K562 (cell line): ENCODE data around the gene ZNF487. TPM values are rescaled to one million over a fixed set of nuclear protein-coding genes. Genes with fewer than 3 reads are reported as not detected.

Source experiments
- ARNT ChIP-seq, 2 experiments: fragments of 450-650 bp; IDR thresholded peaks; 2 replicates each; pipeline ENCODE4 v1.6.1; 2016; ENCODE audit warnings: mild to moderate bottlenecking in 1 of 2
- CEBPG ChIP-seq, 3 experiments: fragments of 200-800 bp in 1 of 3; sonication (Bioruptor generic) in 1 of 3; sonication (generic) in 1 of 3; formaldehyde crosslinking in 1 of 3; IDR thresholded peaks in 2 of 3; conservative IDR thresholded peaks in 1 of 3; 2 replicates each; pipeline versions ENCODE4 v1.6.1 to v1.8.0; 2016 to 2022; ENCODE audit warnings: missing compliant biosample characterization in 2 of 3, missing genetic modification characterization in 2 of 3, mild to moderate bottlenecking in 1 of 3, missing genetic modification reagents in 1 of 3
- GATAD2A ChIP-seq: fragments of 450-650 bp; IDR thresholded peaks from 2 replicates; pipeline ENCODE4 v1.6.1; 2017
- HDAC3 ChIP-seq: fragments of 450-650 bp; IDR thresholded peaks from 2 replicates; pipeline ENCODE4 v1.6.1; 2018; ENCODE audit warnings: borderline replicate concordance, mild to moderate bottlenecking, moderate library complexity; ENCODE audit not compliant: partially characterized antibody
- KAT8 ChIP-seq: fragments of 450-650 bp; IDR thresholded peaks from 2 replicates; pipeline ENCODE4 v1.6.1; 2016; ENCODE audit warnings: low read depth, mild to moderate bottlenecking
- NELFE ChIP-seq: IDR thresholded peaks from 2 replicates; pipeline ENCODE4 v1.6.1; 2011; ENCODE audit warnings: mild to moderate bottlenecking; ENCODE audit not compliant: insufficient read depth, insufficient read length
- POLR2B ChIP-seq: fragments of 450-650 bp; IDR thresholded peaks from 2 replicates; pipeline ENCODE4 v1.6.1; 2018; ENCODE audit warnings: low read depth; ENCODE audit not compliant: partially characterized antibody
- PYGO2 ChIP-seq: fragments of 450-650 bp; IDR thresholded peaks from 2 replicates; pipeline ENCODE4 v1.6.1; 2016; ENCODE audit warnings: mild to moderate bottlenecking, missing genetic modification characterization, moderate library complexity, missing compliant biosample characterization
- SIN3A ChIP-seq, 2 experiments: fragments of 150-350 bp in 1 of 2; IDR thresholded peaks; 2 replicates each; pipeline ENCODE4 v1.6.1; 2011 to 2016; ENCODE audit warnings: borderline replicate concordance in 2 of 2, low read depth in 2 of 2, low read length in 2 of 2, mild to moderate bottlenecking in 2 of 2, moderate library complexity in 2 of 2; ENCODE audit not compliant: control insufficient read depth in 1 of 2
- SNIP1 ChIP-seq: fragments of 450-650 bp; IDR thresholded peaks from 2 replicates; pipeline ENCODE4 v1.7.1; 2017; ENCODE audit warnings: low read depth, mild to moderate bottlenecking
- SREBF1 ChIP-seq: fragments of 150-350 bp; IDR thresholded peaks from 2 replicates; pipeline ENCODE4 v1.6.1; 2014; ENCODE audit warnings: antibody characterized with exemption, low read depth, low read length, borderline replicate concordance
- TRIM24 ChIP-seq, 2 experiments: fragments of 450-650 bp; IDR thresholded peaks; 2 replicates each; pipeline ENCODE4 v1.6.1; 2016
- ZBTB7A ChIP-seq: IDR thresholded peaks from 2 replicates; pipeline ENCODE4 v1.6.1; 2011; ENCODE audit warnings: low read depth, mild to moderate bottlenecking, low read length, moderate library complexity, borderline replicate concordance; ENCODE audit not compliant: control insufficient read depth
- ZNF184 ChIP-seq: sonication (generic); formaldehyde crosslinking; IDR thresholded peaks from 2 replicates; pipeline ENCODE4 v1.5.0; 2020; ENCODE audit warnings: missing genetic modification reagents
- ZNF507 ChIP-seq: conservative IDR thresholded peaks from 2 replicates; pipeline ENCODE4 v1.6.1; 2017; ENCODE audit warnings: missing genetic modification characterization, missing compliant biosample characterization
- polyA plus RNA-seq, 8 experiments: library from polyadenylated mRNA; depleted of rRNA in 4 of 8; stranded (reverse) in 5 of 8; unstranded in 3 of 8; fragments of >200 nt; fragmentation: Nextera tagmentation in 2 of 8; fragmentation: Illumina TruSeq in 1 of 8; extraction: Ambion mirVana in 2 of 8; extraction: Trizol in 1 of 8; gene quantifications; 2 replicates each; pipeline versions ENCODE4 v1.2.1 to v1.2.3, GENCODE V29; 2011 to 2014; ENCODE audit warnings: inconsistent platforms in 1 of 8, missing spikeins in 1 of 8
- total RNA-seq, 7 experiments: library from RNA; depleted of rRNA in 6 of 7; stranded (reverse); fragments of >200 nt in 6 of 7; fragmentation: Illumina TruSeq in 2 of 7; extraction: Trizol in 2 of 7; gene quantifications; 2 replicates each; pipeline versions ENCODE4 v1.2.1 to v1.2.3, GENCODE V29; 2011 to 2021; ENCODE audit warnings: low replicate concordance in 1 of 7
- TF ChIP-seq, protein P1 (sequence below): sonication (generic); formaldehyde crosslinking; IDR thresholded peaks from 2 replicates; pipeline ENCODE4 v1.9.0; 2022; ENCODE audit warnings: mild to moderate bottlenecking, missing genetic modification reagents
- TF ChIP-seq, protein P2 (sequence below): fragments of 450-650 bp; conservative IDR thresholded peaks from 2 replicates; pipeline ENCODE4 v1.6.1; 2016; ENCODE audit warnings: missing genetic modification characterization, low read depth, mild to moderate bottlenecking, control low read depth, missing compliant biosample characterization
- TF ChIP-seq, protein P3 (sequence below): sonication (generic); formaldehyde crosslinking; IDR thresholded peaks from 2 replicates; pipeline ENCODE4 v1.8.0; 2022; ENCODE audit warnings: mild to moderate bottlenecking, missing genetic modification reagents
- TF ChIP-seq, protein P4 (sequence below): sonication (generic); formaldehyde crosslinking; IDR thresholded peaks from 2 replicates; pipeline ENCODE4 v1.8.1; 2023; ENCODE audit warnings: mild to moderate bottlenecking, missing genetic modification reagents
- TF ChIP-seq, protein P5 (sequence below): sonication (generic); formaldehyde crosslinking; IDR thresholded peaks from 2 replicates; pipeline ENCODE4 v1.5.0; 2020; ENCODE audit warnings: missing genetic modification reagents
- TF ChIP-seq, protein P6 (sequence below): fragments of 450-650 bp; formaldehyde crosslinking; IDR thresholded peaks from 2 replicates; pipeline ENCODE4 v1.4.0; 2020; ENCODE audit warnings: mild to moderate bottlenecking, moderate library complexity

Gene ZNF487
- total and polyA plus RNA-seq, 9 of the 15 experiments (the other 6 are each of a cell fraction or from before 2014, with no cell fraction given): 1.9 to 6.5 (median 4.2) TPM

DNA sequence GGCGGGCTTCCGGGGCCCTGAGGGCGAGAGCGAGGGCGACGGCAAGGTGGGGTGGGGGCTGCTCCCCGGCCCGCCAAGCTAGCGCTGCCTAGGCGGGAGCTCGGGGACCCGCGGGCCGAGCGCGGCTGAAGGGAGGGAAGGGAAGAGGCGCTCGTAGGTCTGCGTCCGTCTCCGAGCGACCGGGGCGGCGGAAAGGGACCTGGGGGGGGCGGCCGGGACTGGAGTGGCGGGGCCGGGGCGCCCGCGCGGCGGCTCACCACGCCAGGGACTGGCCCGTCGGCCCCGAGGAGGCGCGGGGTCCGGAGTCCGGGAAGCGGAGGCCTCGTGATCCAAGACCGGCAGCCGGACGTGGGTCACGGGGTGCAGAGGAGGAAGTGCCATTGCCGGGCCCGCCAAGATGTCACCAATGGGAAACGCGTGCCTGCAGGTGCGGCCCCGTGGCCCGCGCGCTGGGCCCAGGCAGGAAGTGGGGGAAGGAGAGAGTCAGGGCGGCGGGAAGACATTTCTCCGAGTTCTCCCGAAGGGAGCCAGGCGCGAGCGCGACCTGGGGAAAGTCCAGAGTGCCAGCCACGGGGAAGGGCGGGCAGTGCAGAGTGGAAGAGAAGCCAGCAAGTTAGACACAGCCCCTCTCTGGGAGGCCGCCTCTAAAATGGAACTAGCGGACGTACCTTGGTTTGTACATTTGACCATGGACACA lies 39.8 kb upstream of the ZNF487 start (continued):
- TF ChIP-seq NELFE (no peak), HDAC3 (no peak), TRIM24 (IDR thresholded peaks at IDR 0.05) (peak; percentile 17 to 69; a peak in 2 of 4 replicates), POLR2B (peak; percentile 89), GATAD2A (peak; percentile 71; the same call in 1 of the 2 replicates), SNIP1 (no peak), ZNF507 (tag) (no peak), ARNT (IDR thresholded peaks at IDR 0.05) (no peak), ZBTB7A (peak; percentile 88), SIN3A (IDR thresholded peaks at IDR 0.05; ENCODE audit: borderline replicate concordance in 2 of 2, control insufficient read depth in 1 of 2, low read depth in 2 of 2, low read length in 2 of 2) (peak; percentile 62 to 90; a peak in 2 of 4 replicates), KAT8 (no peak), SREBF1 (no peak), PYGO2 (no peak), CEBPG (CRISPR knock-in tag; IDR thresholded peaks at IDR 0.05) (peak; percentile 50; the same call in 1 of the 2 replicates), CEBPG (tag; conservative IDR thresholded peaks at IDR 0.05 in 1 of 2, IDR thresholded peaks at IDR 0.05 in 1 of 2) (no peak), ZNF184 (CRISPR knock-in tag) (no peak)
- TF ChIP-seq, protein P1, sequence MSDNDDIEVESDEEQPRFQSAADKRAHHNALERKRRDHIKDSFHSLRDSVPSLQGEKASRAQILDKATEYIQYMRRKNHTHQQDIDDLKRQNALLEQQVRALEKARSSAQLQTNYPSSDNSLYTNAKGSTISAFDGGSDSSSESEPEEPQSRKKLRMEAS (CRISPR knock-in tag): peak; percentile 100
- TF ChIP-seq, protein P2, sequence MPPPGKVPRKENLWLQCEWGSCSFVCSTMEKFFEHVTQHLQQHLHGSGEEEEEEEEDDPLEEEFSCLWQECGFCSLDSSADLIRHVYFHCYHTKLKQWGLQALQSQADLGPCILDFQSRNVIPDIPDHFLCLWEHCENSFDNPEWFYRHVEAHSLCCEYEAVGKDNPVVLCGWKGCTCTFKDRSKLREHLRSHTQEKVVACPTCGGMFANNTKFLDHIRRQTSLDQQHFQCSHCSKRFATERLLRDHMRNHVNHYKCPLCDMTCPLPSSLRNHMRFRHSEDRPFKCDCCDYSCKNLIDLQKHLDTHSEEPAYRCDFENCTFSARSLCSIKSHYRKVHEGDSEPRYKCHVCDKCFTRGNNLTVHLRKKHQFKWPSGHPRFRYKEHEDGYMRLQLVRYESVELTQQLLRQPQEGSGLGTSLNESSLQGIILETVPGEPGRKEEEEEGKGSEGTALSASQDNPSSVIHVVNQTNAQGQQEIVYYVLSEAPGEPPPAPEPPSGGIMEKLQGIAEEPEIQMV (tag): peak; percentile 12; the same call in 1 of the 2 replicates
- TF ChIP-seq, protein P3, sequence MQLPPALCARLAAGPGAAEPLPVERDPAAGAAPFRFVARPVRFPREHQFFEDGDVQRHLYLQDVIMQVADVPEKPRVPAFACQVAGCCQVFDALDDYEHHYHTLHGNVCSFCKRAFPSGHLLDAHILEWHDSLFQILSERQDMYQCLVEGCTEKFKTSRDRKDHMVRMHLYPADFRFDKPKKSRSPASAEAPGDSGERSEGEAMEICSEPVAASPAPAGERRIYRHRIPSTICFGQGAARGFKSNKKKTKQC (CRISPR knock-in tag): peak; percentile 99
- TF ChIP-seq, protein P4, sequence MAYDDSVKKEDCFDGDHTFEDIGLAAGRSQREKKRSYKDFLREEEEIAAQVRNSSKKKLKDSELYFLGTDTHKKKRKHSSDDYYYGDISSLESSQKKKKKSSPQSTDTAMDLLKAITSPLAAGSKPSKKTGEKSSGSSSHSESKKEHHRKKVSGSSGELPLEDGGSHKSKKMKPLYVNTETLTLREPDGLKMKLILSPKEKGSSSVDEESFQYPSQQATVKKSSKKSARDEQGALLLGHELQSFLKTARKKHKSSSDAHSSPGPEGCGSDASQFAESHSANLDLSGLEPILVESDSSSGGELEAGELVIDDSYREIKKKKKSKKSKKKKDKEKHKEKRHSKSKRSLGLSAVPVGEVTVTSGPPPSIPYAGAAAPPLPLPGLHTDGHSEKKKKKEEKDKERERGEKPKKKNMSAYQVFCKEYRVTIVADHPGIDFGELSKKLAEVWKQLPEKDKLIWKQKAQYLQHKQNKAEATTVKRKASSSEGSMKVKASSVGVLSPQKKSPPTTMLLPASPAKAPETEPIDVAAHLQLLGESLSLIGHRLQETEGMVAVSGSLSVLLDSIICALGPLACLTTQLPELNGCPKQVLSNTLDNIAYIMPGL (CRISPR knock-in tag): no peak
- TF ChIP-seq, protein P5, sequence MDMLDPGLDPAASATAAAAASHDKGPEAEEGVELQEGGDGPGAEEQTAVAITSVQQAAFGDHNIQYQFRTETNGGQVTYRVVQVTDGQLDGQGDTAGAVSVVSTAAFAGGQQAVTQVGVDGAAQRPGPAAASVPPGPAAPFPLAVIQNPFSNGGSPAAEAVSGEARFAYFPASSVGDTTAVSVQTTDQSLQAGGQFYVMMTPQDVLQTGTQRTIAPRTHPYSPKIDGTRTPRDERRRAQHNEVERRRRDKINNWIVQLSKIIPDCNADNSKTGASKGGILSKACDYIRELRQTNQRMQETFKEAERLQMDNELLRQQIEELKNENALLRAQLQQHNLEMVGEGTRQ (CRISPR knock-in tag): peak; percentile 94
- TF ChIP-seq, protein P6, sequence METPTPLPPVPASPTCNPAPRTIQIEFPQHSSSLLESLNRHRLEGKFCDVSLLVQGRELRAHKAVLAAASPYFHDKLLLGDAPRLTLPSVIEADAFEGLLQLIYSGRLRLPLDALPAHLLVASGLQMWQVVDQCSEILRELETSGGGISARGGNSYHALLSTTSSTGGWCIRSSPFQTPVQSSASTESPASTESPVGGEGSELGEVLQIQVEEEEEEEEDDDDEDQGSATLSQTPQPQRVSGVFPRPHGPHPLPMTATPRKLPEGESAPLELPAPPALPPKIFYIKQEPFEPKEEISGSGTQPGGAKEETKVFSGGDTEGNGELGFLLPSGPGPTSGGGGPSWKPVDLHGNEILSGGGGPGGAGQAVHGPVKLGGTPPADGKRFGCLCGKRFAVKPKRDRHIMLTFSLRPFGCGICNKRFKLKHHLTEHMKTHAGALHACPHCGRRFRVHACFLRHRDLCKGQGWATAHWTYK (CRISPR knock-in tag): peak; percentile 90
